Retinal pigment epithelial cell (primary cell): ENCODE measurements around the gene ANO7.

Experiments
- DNase-seq: peaks from one replicate; pipeline ENCODE4 v3.0.0-alpha.2; 2010; ENCODE audit warnings: low read depth
- H3K4me3 ChIP-seq: 2 replicates; pipeline ENCODE4 v1.5.1; 2011; ENCODE audit warnings: mild to moderate bottlenecking, low read length, control low read depth, moderate library complexity
- TF ChIP-seq, protein P1 (sequence below): conservative IDR thresholded peaks from 2 replicates; pipeline ENCODE4 v1.5.1; 2011; ENCODE audit warnings: low read depth, low read length, control low read depth, inconsistent platforms

The ANO7 gene

DNA sequence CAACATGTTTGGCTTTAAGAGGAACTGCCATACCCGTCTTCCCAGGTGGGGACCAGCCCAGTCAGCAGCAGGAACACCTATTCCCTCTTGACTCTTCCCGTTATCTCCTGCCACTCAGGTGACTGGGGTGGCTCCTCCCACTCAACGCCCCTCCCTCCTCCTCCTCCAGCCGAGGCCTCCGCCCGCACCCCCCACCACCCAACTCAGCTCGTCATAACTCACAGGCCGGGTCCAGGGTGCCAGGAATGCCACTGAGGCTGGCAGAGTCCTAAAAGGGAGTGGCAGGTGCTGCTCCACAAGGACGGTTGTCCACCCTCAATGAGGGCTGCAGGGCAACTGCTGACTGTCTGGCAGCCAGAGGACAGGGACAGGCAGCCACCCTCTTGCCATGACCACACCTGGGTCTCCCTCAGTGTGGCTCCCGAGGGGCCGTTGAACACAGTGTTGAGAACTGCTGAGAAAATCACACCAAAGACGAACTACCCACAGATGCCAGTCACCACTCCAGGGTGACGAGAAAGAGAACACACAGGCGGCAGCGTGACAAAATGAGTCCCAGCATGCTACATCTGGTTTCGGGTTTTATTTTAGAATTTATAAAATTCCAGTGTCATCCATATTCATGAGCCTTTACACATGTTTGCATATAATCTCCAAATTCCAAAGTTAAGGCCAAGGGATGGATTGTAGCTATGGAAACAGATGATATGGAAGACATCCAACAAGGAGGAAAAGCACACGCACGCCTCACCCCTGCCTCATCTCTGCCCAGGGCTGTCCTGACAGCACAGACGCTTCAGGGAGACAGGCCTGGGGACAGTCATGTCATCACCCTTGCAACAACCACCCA is 38.5 kb downstream of the ANO7 start:
- TF ChIP-seq, protein P1, sequence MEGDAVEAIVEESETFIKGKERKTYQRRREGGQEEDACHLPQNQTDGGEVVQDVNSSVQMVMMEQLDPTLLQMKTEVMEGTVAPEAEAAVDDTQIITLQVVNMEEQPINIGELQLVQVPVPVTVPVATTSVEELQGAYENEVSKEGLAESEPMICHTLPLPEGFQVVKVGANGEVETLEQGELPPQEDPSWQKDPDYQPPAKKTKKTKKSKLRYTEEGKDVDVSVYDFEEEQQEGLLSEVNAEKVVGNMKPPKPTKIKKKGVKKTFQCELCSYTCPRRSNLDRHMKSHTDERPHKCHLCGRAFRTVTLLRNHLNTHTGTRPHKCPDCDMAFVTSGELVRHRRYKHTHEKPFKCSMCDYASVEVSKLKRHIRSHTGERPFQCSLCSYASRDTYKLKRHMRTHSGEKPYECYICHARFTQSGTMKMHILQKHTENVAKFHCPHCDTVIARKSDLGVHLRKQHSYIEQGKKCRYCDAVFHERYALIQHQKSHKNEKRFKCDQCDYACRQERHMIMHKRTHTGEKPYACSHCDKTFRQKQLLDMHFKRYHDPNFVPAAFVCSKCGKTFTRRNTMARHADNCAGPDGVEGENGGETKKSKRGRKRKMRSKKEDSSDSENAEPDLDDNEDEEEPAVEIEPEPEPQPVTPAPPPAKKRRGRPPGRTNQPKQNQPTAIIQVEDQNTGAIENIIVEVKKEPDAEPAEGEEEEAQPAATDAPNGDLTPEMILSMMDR: no peak
- H3K4me3 ChIP-seq: no peak overlapping the region
- no peak for DNase-seq

DNA sequence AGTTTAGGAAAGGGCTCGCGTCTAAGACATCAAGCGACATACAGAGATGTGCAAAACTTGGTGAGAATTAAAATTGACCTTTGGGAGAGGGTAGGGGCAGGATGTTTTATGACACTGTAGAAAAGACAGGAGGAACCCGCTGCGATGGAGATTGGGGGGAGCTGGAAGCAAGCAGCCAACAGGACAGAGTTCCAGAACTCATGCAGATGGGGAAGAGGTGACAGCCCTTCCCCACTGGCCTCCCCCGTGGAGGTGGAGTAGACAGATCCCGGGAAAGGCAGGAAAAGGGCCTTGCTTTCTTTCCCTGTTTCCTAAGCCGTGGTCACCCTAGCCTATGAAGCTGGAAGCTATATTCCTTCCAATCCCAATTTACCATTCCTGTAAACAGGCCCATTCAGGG is 39.1 kb downstream of the ANO7 start:
- no peak overlapping the region for H3K4me3 ChIP-seq
- DNase-seq: no peak
- TF ChIP-seq, protein P1: no peak

GRCh38 chr2:241228081-241228859 is 39.8 kb downstream of the ANO7 start:
- H3K4me3 ChIP-seq: no peak overlapping the region
- TF ChIP-seq, protein P1: no peak
- DNase-seq: no peak

DNA sequence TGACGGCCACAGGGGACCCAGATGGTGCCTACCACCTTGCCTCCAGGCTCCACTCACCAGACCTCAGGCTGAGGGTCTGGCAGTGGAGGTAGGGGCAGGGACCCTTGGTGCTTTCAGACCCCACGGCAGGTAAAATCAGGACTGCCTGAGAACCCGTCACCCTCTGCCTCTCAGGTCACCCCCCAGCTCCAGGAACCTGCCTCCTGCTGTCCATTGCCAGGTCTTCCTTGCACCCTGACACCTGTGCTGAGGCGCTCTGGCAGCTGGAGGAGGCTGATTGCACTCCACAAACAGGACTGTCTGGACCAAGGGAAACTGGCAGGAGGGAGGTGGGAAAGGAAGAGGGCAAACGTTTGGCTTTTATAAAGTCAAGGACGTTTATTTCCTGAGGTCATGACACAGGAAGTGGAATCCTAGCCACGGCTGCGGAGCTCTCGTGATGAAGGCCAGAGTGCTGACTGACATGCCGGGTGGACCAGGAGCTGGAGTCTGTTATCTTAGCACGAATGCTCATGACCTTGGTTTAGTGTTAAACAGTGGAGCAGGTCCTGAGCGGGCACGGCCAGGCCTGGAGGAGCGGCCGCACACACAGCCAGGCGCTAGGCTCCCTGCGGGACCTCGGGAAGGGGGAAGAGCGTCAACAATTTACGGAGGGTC is 40.5 kb downstream of the ANO7 start:
- TF ChIP-seq, protein P1: no peak
- no peak for DNase-seq
- H3K4me3 ChIP-seq: no peak overlapping the region

GRCh38 chr2:241229563-241230401 is 41.3 kb downstream of the ANO7 start:
- H3K4me3 ChIP-seq: no peak overlapping the region
- TF ChIP-seq, protein P1: no peak
- no peak for DNase-seq

DNA sequence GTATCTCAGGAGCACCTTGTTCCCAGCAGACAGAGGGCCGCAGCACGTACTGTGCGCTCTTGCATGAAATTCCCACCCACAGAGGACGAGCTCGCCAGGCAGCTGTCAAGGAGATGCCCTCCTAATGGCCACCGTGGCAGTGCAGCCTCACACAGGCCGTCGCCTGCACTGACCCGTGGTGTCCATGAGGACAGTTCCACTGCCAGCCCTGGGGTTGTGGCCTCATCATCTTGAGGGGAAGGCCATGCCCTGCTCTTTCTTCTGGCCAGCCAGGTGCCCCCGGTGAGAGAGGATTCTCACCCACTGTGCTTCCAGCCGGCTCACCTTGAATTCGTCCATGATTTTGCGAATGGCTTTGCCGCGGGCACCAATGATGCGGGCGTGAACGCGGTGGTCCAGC is 42.0 kb downstream of the ANO7 start:
- no peak overlapping the region for H3K4me3 ChIP-seq
- TF ChIP-seq, protein P1: no peak
- DNase-seq: no peak
